ENCODE data around the gene SMC5. TPM values are rescaled to one million over a fixed set of nuclear protein-coding genes. Genes with fewer than 3 reads are reported as not detected.

Gene SMC5
- total RNA-seq, 4 donors from 2014 or later = 23.3 to 49.5 (median 32.3) TPM

GRCh38 chr9:70262948-70263347, 4.2 kb downstream of the SMC5 start:
- Histone ChIP-seq H3K27me3 (no peaks in the 10 kb centered on the region), H3K36me3 (peaks cover 0 to 37% (median 19%) of the 10 kb centered on the region in 3 donors), H3K27ac (peak overlapping the region in 1 of 4 donors; percentile 39), H3K4me1 (peaks cover 0 to 47% (median 22%) of the 10 kb centered on the region in 4 donors), H3K4me3 (no peak overlapping the region), H3K9me3 (no peaks in the 10 kb centered on the region)
- no peak for TF ChIP-seq POLR2A (IDR thresholded peaks at IDR 0.05)
- TF ChIP-seq CTCF (IDR thresholded peaks at IDR 0.05) = no peak
- no peak for TF ChIP-seq EP300 (IDR thresholded peaks at IDR 0.05)
- 44 to 46% methylated on average over 6 of the region's 6 CpGs for WGBS, 2 donors
- DNase-seq (ENCODE audit: low spot score in 2 of 2) = no peak

- no peak overlapping the region for H3K4me3 ChIP-seq
- H3K36me3 ChIP-seq = peaks cover 0 to 41% (median 19%) of the 10 kb centered on the region in 3 donors
- no peaks in the 10 kb centered on the region for H3K27me3 ChIP-seq
- TF ChIP-seq CTCF (IDR thresholded peaks at IDR 0.05) (no peak), EP300 (IDR thresholded peaks at IDR 0.05) (no peak), POLR2A (IDR thresholded peaks at IDR 0.05) (no peak)
- no peaks in the 10 kb centered on the region for H3K9me3 ChIP-seq
- 29 to 48% methylated on average over 1 of the region's 1 CpG for WGBS, 2 donors
- DNase-seq (ENCODE audit: low spot score in 2 of 2) = no peak
- peaks cover 0 to 46% (median 22%) of the 10 kb centered on the region in 4 donors for H3K4me1 ChIP-seq
- peak overlapping the region in 1 of 4 donors; percentile 39 for H3K27ac ChIP-seq
These were observed 4.6 kb downstream of the SMC5 start for GRCh38 chr9:70263421-70263820.

DNA sequence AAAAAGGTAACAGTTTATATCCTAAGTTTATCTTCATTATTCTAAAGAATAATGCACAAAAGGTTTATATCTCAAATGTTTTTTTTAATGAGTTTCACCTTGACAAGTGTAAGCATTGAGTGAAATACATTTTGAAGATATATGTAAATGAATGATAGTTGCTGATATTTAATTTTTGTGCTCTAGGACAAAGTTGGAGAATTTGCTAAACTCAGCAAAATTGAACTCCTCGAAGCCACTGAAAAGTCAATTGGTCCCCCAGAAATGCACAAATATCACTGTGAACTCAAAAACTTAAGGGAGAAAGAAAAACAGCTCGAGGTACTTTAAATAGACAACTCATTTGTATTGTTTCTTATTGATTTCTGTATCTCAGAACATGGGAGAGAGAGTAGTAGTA, 19.5 kb downstream of the SMC5 start:
- Histone ChIP-seq H3K4me3 (no peak overlapping the region), H3K4me1 (peaks cover 0 to 18% (median 0%) of the 10 kb centered on the region in 4 donors), H3K27ac (no peak overlapping the region), H3K9me3 (no peaks in the 10 kb centered on the region), H3K36me3 (peaks cover 0 to 57% (median 8%) of the 10 kb centered on the region in 3 donors), H3K27me3 (no peaks in the 10 kb centered on the region)
- no peak for DNase-seq (ENCODE audit: low spot score in 2 of 2)
- 56 to 61% methylated on average over 2 of the region's 2 CpGs for WGBS, 2 donors
- TF ChIP-seq CTCF (IDR thresholded peaks at IDR 0.05) (no peak), POLR2A (IDR thresholded peaks at IDR 0.05) (no peak), EP300 (IDR thresholded peaks at IDR 0.05) (no peak)

DNA sequence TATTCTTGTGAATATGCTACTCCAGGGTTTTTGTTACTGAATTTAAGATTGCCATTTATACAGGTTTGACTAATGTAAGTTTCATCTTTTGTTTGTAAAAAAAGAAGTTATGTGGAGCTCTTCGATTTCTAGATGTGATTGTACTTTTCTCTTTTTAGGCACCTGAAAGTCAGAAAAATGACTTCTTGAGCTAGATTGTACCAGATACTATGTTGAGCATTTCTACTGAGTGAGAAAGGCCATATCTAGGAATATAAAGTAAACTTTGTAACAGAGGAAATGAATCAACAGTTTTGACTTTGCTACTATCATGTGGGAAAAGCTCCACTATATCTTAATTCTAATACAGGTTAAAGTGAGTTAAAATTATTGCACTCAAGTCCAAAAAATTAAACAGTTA, 25.1 kb downstream of the SMC5 start:
- DNase-seq (ENCODE audit: low spot score in 2 of 2) = no peak
- 91 to 98% methylated on average over 1 of the region's 1 CpG for WGBS, 2 donors
- no peaks in the 10 kb centered on the region for H3K4me1 ChIP-seq
- TF ChIP-seq EP300 (IDR thresholded peaks at IDR 0.05) (no peak), POLR2A (IDR thresholded peaks at IDR 0.05) (no peak), CTCF (IDR thresholded peaks at IDR 0.05) (no peak)
- peaks cover 0 to 66% (median 9%) of the 10 kb centered on the region in 3 donors for H3K36me3 ChIP-seq
- H3K27me3 ChIP-seq = no peaks in the 10 kb centered on the region
- no peak overlapping the region for H3K27ac ChIP-seq
- H3K4me3 ChIP-seq = no peak overlapping the region
- no peaks in the 10 kb centered on the region for H3K9me3 ChIP-seq

DNA sequence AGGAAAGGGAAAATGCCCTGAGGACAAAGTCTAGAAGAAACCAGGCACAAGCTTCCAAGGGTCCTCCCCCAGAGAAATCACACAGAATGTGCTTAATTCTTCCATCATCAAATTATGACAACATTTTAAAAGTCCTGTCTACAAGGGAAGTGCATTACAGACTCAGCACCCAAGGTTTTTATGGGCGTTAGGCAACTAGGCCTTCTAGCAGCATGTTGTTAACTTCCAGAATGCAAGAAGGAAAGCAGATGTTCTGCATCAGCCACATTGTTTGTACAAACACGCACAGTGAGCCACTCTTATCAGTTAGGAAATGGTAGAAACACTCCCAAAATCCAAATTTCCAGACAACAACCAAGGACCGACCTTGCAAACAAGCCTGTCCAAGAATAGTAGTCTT, 26.5 kb downstream of the SMC5 start:
- H3K9me3 ChIP-seq = no peaks in the 10 kb centered on the region
- WGBS, 2 donors = 66 to 69% methylated on average over 3 of the region's 3 CpGs
- no peak overlapping the region for H3K4me3 ChIP-seq
- DNase-seq (ENCODE audit: low spot score in 2 of 2) = no peak
- H3K27ac ChIP-seq = no peak overlapping the region
- H3K27me3 ChIP-seq = no peaks in the 10 kb centered on the region
- H3K36me3 ChIP-seq = peaks cover 0 to 54% (median 9%) of the 10 kb centered on the region in 3 donors
- TF ChIP-seq EP300 (IDR thresholded peaks at IDR 0.05) (no peak), POLR2A (IDR thresholded peaks at IDR 0.05) (no peak), CTCF (IDR thresholded peaks at IDR 0.05) (no peak)
- no peaks in the 10 kb centered on the region for H3K4me1 ChIP-seq
